ENCODE measurements around the gene GRB7.
"Not testable (repeated sequence)": the region's sequence is repeated elsewhere in the genome, so short reads cannot be mapped to it uniquely, and the experiment has no call there.

GRB7 gene

GRCh38 chr17:39736319-39737165 lies 1.2 kb upstream of the GRB7 start:
- DNase-seq = no peak

GRCh38 chr17:39737206-39737759 lies 455 bp upstream of the GRB7 start:
- no peak for DNase-seq

GRCh38 chr17:39738568-39738901 lies 797 bp downstream of the GRB7 start:
- no peak for DNase-seq

GRCh38 chr17:39738983-39739884 lies 1.5 kb downstream of the GRB7 start:
- DNase-seq = no peak

- DNase-seq = no peak
Measured at GRCh38 chr17:39739885-39740356, 2.2 kb downstream of the GRB7 start.

GRCh38 chr17:39740357-39741111 lies 2.8 kb downstream of the GRB7 start:
- DNase-seq = no peak

GRCh38 chr17:39742126-39742855 lies 4.6 kb downstream of the GRB7 start:
- no peak for DNase-seq

GRCh38 chr17:39742856-39743436 lies 5.2 kb downstream of the GRB7 start:
- DNase-seq = no peak

GRCh38 chr17:39744075-39744835 lies 6.5 kb downstream of the GRB7 start:
- DNase-seq = no peak

GRCh38 chr17:39744836-39745215 lies 7.1 kb downstream of the GRB7 start:
- no peak for DNase-seq

- no peak for DNase-seq
Measured at GRCh38 chr17:39745335-39746144, 7.8 kb downstream of the GRB7 start.

- DNase-seq = no peak
Measured at GRCh38 chr17:39746145-39746461, 8.4 kb downstream of the GRB7 start.

GRCh38 chr17:39747745-39748144 lies 10.0 kb downstream of the GRB7 start:
- DNase-seq = no peak

GRCh38 chr17:39748444-39749034 lies 10.8 kb downstream of the GRB7 start:
- not testable (repeated sequence) for DNase-seq

- DNase-seq = no peak
Measured at GRCh38 chr17:39750131-39751015, 12.6 kb downstream of the GRB7 start.

- DNase-seq = no peak
Measured at GRCh38 chr17:39751016-39751543, 13.3 kb downstream of the GRB7 start.

- DNase-seq = no peak
Measured at GRCh38 chr17:39751637-39752036, 13.9 kb downstream of the GRB7 start.

- DNase-seq = no peak
Measured at GRCh38 chr17:39752241-39752881, 14.6 kb downstream of the GRB7 start.
